Smooth muscle cell (in vitro differentiated cells): ENCODE results near the gene PPP1R12C. TPM values are rescaled to one million over a fixed set of nuclear protein-coding genes. Genes with fewer than 3 reads are reported as not detected.
A peak's percentile ranks its signal among the peaks of the same experiment; 100 is the strongest.

Experiments used
- DNase-seq: peaks from one replicate; lab custom pipeline; 2025; ENCODE audit not compliant: unreplicated experiment; lab: John Stamatoyannopoulos, UW
- H2AFZ ChIP-seq: fragments of 200-600 bp; sonication (generic); 2 replicates; pipeline ENCODE4 v1.6.0; 2016; ENCODE audit warnings: antibody characterized with exemption, low read depth, mild to moderate bottlenecking
- H3F3A ChIP-seq: fragments of 200-600 bp; sonication (generic); 2 replicates; pipeline ENCODE4 v1.6.0; 2017; ENCODE audit warnings: antibody characterized with exemption, low read depth
- H3K27ac ChIP-seq: fragments of 200-600 bp; sonication (generic); 2 replicates; pipeline ENCODE4 v1.5.1; 2016; ENCODE audit warnings: low read depth, mild to moderate bottlenecking
- H3K27me3 ChIP-seq: fragments of 200-600 bp; sonication (generic); 2 replicates; pipeline ENCODE4 v1.6.1; 2016; ENCODE audit warnings: low read depth, mild to moderate bottlenecking
- H3K36me3 ChIP-seq: fragments of 200-600 bp; sonication (generic); 2 replicates; pipeline ENCODE4 v1.5.1; 2016; ENCODE audit warnings: low read depth
- H3K4me1 ChIP-seq: fragments of 200-600 bp; sonication (generic); 2 replicates; pipeline ENCODE4 v1.5.1; 2016; ENCODE audit warnings: low read depth
- H3K4me2 ChIP-seq: fragments of 200-600 bp; sonication (generic); 2 replicates; pipeline ENCODE4 v1.6.0; 2016; ENCODE audit warnings: mild to moderate bottlenecking
- H3K4me3 ChIP-seq: fragments of 200-600 bp; sonication (generic); 2 replicates; pipeline ENCODE4 v1.5.1; 2016; ENCODE audit warnings: mild to moderate bottlenecking
- H3K79me2 ChIP-seq: fragments of 200-600 bp; sonication (generic); 2 replicates; pipeline ENCODE4 v1.6.0; 2016; ENCODE audit warnings: low read depth, mild to moderate bottlenecking
- H3K9ac ChIP-seq: fragments of 200-600 bp; sonication (generic); 2 replicates; pipeline ENCODE4 v1.6.0; 2016; ENCODE audit warnings: low read depth
- H3K9me3 ChIP-seq: fragments of 200-600 bp; sonication (generic); replicated peaks from 2 replicates; pipeline ENCODE4 v1.5.1; 2016; ENCODE audit warnings: low read depth
- H4K20me1 ChIP-seq: fragments of 200-600 bp; sonication (generic); 2 replicates; pipeline ENCODE4 v1.6.0; 2016; ENCODE audit warnings: low read depth
- CTCF ChIP-seq: fragments of 200-600 bp; sonication (generic); IDR thresholded peaks from 2 replicates; pipeline ENCODE4 v1.5.1; 2017; ENCODE audit warnings: borderline replicate concordance, mild to moderate bottlenecking, antibody characterized with exemption; ENCODE audit not compliant: insufficient read depth, poor library complexity, severe bottlenecking
- WGBS: methylation state at CpG from one replicate; pipeline ENCODE4 v1.1.7; 2016; ENCODE audit warnings: low lambda C conversion rate; 5-methylcytosine and 5-hydroxymethylcytosine counted together
- polyA plus RNA-seq: library from polyadenylated mRNA; unstranded; fragments of >200 nt; fragmentation: Nextera tagmentation; extraction: Ambion mirVana; gene quantifications from 2 replicates; pipeline ENCODE4 v1.2.1, GENCODE V29; 2016
- total RNA-seq: library from RNA; depleted of rRNA; stranded (reverse); fragments of >200 nt; gene quantifications from 2 replicates; pipeline ENCODE4 v1.2.3, GENCODE V29; 2014

PPP1R12C gene
- total and polyA plus RNA-seq, 2 experiments from 2014 or later = 26.1 to 30.5 TPM

DNA sequence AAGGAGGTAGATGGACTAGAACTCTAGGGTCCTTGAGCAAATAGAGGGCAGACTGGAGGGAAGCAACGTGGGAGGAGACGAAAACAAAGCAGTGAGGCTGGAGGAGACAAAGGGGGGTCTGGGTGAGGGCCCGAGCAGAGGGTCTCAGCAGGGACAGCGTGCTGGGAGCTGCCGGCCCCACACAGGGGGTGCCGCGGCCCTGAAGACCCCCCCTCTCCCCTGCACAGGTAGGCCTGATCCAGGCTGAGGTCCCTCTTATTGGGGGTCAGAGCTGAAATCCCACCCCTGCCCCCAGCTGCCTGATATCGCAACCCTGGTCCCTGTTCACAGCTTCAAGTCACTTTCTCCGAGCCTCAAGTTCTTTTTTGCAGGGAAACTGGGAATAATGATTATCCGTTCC lies 33.0 kb downstream of the PPP1R12C start:
- Histone ChIP-seq H3K27me3 (peaks cover 52% of the 10 kb centered on the region), H3K79me2 (no peaks in the 10 kb centered on the region), H3K4me3 (no peak overlapping the region), H3K27ac (no peak overlapping the region), H3F3A (peaks cover 6% of the 10 kb centered on the region), H2AFZ (no peak overlapping the region), H3K4me2 (no peak overlapping the region), H4K20me1 (peaks cover 23% of the 10 kb centered on the region), H3K36me3 (no peaks in the 10 kb centered on the region), H3K4me1 (peaks cover 8% of the 10 kb centered on the region), H3K9ac (no peak overlapping the region), H3K9me3 (no peaks in the 10 kb centered on the region)
- 94% methylated on average over 10 of the region's 10 CpGs for WGBS
- TF ChIP-seq CTCF = no peak
- DNase-seq = no peak

- H4K20me1 ChIP-seq = peaks cover 11% of the 10 kb centered on the region
- no peak overlapping the region for H3K4me2 ChIP-seq
- TF ChIP-seq CTCF = no peak
- no peak overlapping the region for H3K27ac ChIP-seq
- no peaks in the 10 kb centered on the region for H3K9me3 ChIP-seq
- no peaks in the 10 kb centered on the region for H3K79me2 ChIP-seq
- peaks cover 5% of the 10 kb centered on the region for H3K4me1 ChIP-seq
- no peak for DNase-seq
- H2AFZ ChIP-seq = no peak overlapping the region
- H3K4me3 ChIP-seq = no peak overlapping the region
- no peaks in the 10 kb centered on the region for H3K36me3 ChIP-seq
- no peak overlapping the region for H3K9ac ChIP-seq
- H3K27me3 ChIP-seq = peaks cover 58% of the 10 kb centered on the region
- peaks cover 3% of the 10 kb centered on the region for H3F3A ChIP-seq
- 92% methylated on average over 24 of the region's 42 CpGs for WGBS
Measured at GRCh38 chr19:55083004-55083850, 34.2 kb downstream of the PPP1R12C start.

GRCh38 chr19:55082020-55082851 lies 35.2 kb downstream of the PPP1R12C start:
- no peak for DNase-seq
- Histone ChIP-seq H4K20me1 (peaks cover 1% of the 10 kb centered on the region), H3K27ac (no peak overlapping the region), H3K4me2 (peak overlapping the region; percentile 90), H2AFZ (no peak overlapping the region), H3K9ac (no peak overlapping the region), H3K4me3 (peak overlapping the region; percentile 68), H3K27me3 (peaks cover 58% of the 10 kb centered on the region), H3F3A (no peaks in the 10 kb centered on the region), H3K4me1 (no peaks in the 10 kb centered on the region), H3K36me3 (no peaks in the 10 kb centered on the region), H3K9me3 (no peaks in the 10 kb centered on the region), H3K79me2 (no peaks in the 10 kb centered on the region)
- no peak for TF ChIP-seq CTCF
- 18% methylated on average over 40 of the region's 64 CpGs for WGBS
